B cell (primary cell): Measurements from ENCODE around the gene RAPGEF5.

Source experiments
- CTCF ChIP-seq: fragments of 200-600 bp; IDR thresholded peaks from one replicate; pipeline ENCODE4 v1.8.0; 2022; ENCODE audit warnings: antibody characterized with exemption, mild to moderate bottlenecking
- EZH2 ChIP-seq: IDR thresholded peaks from 2 replicates; pipeline ENCODE4 v1.6.1; 2012; ENCODE audit warnings: borderline replicate concordance, low read depth, mild to moderate bottlenecking, moderate library complexity, low read length; ENCODE audit not compliant: insufficient read depth, poor library complexity, severe bottlenecking

- TF ChIP-seq CTCF, result no peak
- TF ChIP-seq EZH2, result no peak
These were observed 38.6 kb downstream of the RAPGEF5 start for GRCh38 chr7:22318376-22318775.
